ENCODE data around the gene HDAC7.

- no peak for TF ChIP-seq EZH2 (IDR thresholded peaks at IDR 0.05; ENCODE audit: low read depth, unreplicated experiment)
- TF ChIP-seq CTCF (conservative IDR thresholded peaks at IDR 0.05; ENCODE audit: low read depth in 2 of 2) = no peak
- TF ChIP-seq REST (IDR thresholded peaks at IDR 0.05; ENCODE audit: unreplicated experiment) = no peak
- TF ChIP-seq POLR2AphosphoS5 (IDR thresholded peaks at IDR 0.05; ENCODE audit: low read depth) = no peak
- TF ChIP-seq EZH2phosphoT487 (IDR thresholded peaks at IDR 0.05; ENCODE audit: unreplicated experiment) = no peak
- TF ChIP-seq ETS1 (IDR thresholded peaks at IDR 0.05) = no peak
- TF ChIP-seq JUNB (IDR thresholded peaks at IDR 0.05; ENCODE audit: unreplicated experiment) = no peak
- TF ChIP-seq ZNF462 (CRISPR knock-in tag; IDR thresholded peaks at IDR 0.05) = no peak
- TF ChIP-seq CREB1 (CRISPR knock-in tag; IDR thresholded peaks at IDR 0.05; ENCODE audit: low read depth) = no peak
These were observed 33.6 kb downstream of the HDAC7 start for GRCh38 chr12:47785887-47786661.

Measured in GM23338 (cell line).